Fibroblast of mammary gland (primary cell): Measurements from ENCODE around the gene FADD.
"Not testable (repeated sequence)": the region's sequence is repeated elsewhere in the genome, so short reads cannot be mapped to it uniquely, and the experiment has no call there.

Experiments
- DNase-seq: peaks from one replicate; pipeline ENCODE4 v3.0.0-alpha.2; 2010; ENCODE audit warnings: low read depth
- H3K4me3 ChIP-seq: 2 replicates; pipeline ENCODE4 v1.5.1; 2011; ENCODE audit warnings: low read depth, mild to moderate bottlenecking, low read length, moderate library complexity; ENCODE audit not compliant: control insufficient read depth
- TF ChIP-seq, protein P1 (sequence below): conservative IDR thresholded peaks from 2 replicates; pipeline ENCODE4 v1.5.1; 2011; ENCODE audit warnings: low read depth, low read length, inconsistent platforms; ENCODE audit not compliant: control insufficient read depth, insufficient read depth

FADD gene

GRCh38 chr11:70192666-70193410 lies 10.3 kb upstream of the FADD start:
- TF ChIP-seq, protein P1, sequence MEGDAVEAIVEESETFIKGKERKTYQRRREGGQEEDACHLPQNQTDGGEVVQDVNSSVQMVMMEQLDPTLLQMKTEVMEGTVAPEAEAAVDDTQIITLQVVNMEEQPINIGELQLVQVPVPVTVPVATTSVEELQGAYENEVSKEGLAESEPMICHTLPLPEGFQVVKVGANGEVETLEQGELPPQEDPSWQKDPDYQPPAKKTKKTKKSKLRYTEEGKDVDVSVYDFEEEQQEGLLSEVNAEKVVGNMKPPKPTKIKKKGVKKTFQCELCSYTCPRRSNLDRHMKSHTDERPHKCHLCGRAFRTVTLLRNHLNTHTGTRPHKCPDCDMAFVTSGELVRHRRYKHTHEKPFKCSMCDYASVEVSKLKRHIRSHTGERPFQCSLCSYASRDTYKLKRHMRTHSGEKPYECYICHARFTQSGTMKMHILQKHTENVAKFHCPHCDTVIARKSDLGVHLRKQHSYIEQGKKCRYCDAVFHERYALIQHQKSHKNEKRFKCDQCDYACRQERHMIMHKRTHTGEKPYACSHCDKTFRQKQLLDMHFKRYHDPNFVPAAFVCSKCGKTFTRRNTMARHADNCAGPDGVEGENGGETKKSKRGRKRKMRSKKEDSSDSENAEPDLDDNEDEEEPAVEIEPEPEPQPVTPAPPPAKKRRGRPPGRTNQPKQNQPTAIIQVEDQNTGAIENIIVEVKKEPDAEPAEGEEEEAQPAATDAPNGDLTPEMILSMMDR, result no peak
- DNase-seq, result no peak
- no peak overlapping the region for H3K4me3 ChIP-seq

GRCh38 chr11:70193411-70194292 lies 9.4 kb upstream of the FADD start:
- H3K4me3 ChIP-seq, result no peak overlapping the region
- TF ChIP-seq, protein P1, result no peak
- DNase-seq, result no peak

DNA sequence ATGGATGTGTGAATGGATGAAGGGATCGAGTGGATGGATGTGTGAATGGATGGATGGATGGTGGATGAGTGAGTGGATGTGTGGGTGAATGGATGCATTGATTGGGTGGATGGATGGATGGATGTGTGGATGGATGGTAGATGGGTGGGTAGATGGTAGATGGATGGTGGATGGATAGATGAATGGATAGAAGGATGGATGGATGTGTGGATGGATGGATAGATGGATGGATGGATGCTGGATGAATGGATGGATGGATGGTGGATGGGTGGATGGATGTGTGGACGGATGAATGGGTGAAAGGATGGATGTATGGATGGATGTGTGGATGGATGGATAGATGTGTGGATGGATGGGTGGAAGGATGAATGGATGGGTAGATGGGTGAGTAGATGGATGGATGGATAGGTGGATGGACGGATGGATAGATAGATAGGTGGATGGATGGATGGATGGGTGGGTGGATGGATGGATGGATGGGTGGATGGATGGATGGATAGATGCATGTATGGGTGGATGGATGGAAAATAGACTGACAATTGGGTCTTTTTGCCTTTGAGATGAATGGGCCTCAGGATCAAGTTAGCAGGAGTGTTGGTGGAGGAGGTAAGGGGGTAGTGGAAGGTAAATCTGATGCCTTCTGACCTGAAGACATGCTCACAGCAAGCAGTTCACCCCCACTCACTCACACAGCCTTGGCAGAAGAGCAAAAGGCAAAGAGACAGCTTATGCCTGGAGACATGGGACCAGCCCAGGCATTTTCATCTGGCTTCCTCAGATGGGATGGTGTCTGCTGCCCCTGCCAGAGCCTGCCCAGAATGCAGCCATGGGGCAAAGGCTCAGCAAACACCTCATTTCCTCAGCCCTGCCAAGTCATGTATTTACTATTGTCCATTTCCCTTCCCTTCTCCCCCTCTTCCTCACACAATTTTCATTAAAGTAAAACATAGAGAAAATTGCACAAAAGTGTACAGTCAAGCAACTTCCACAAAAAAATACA lies 8.0 kb upstream of the FADD start:
- TF ChIP-seq, protein P1, result no peak
- no peak overlapping the region for H3K4me3 ChIP-seq
- DNase-seq, result no peak

DNA sequence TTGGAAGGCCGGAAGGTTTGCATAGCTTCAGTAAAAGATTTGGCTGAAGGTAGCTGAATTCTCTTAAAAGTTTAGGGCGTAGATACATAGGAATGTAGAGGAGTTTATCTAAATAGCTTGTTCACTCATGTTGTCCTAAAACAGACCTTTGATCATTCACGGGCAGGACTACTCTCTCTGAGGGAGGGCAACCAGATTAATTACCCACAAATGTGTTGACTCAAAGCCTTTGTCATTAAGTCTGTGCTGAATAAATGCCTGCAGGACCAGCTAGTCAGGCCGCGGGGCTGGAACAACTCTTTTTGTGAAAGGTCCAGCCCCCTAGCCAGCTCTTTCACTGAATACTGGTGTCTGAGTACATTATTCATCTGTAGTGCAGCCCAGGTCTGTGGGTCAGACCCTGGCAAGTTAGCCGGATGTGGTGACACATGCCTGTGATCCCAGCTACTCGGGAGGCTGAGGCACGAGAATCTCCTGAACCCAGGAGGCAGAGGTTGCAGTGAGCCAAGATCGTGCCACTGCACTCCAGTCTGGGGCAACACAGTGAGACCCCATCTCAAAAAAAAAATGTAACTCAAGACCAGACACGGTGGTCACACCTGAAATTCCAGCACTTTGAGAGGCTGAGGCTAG lies 2.8 kb upstream of the FADD start:
- DNase-seq, result peak; percentile 26
- TF ChIP-seq, protein P1, result no peak
- no peak overlapping the region for H3K4me3 ChIP-seq

DNA sequence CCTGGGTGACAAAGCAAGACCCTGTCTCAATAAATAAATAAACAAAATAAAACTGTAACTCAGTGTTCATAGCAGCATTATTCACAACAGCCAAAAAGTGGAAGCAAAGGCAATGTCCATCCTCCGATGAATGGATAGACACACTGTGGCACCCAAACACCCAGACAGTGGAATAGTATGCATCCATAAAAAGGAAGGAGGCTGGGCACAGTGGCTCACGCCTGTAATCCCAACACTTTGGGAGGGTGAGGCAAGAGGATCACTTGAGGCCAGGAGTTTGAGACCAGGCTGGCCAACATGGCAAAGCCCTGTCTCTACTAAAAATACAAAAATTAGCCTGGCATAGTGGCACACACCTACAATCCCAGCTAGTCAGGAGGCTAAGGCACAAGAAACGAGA lies 2.0 kb upstream of the FADD start:
- not testable (repeated sequence) for H3K4me3 ChIP-seq, DNase-seq

- peak; percentile 56 for DNase-seq
- H3K4me3 ChIP-seq, result peak overlapping the region; percentile 91
- TF ChIP-seq, protein P1, result no peak
Measured at GRCh38 chr11:70201882-70202861, 924 bp upstream of the FADD start.
